ENCODE measurements around the gene PDE11A.

GRCh38 chr2:177675825-177676224, 396.8 kb downstream of the PDE11A start:
- TF ChIP-seq RBM39 (IDR thresholded peaks at IDR 0.05; ENCODE audit: low read depth, low read length, poor library complexity, severe bottlenecking) (no peak), RAD21 (CRISPR knock-in tag; IDR thresholded peaks at IDR 0.05) (no peak), ZNF430 (CRISPR knock-in tag; IDR thresholded peaks at IDR 0.05) (no peak), ZNF143 (CRISPR knock-in tag; IDR thresholded peaks at IDR 0.05) (no peak), SATB2 (CRISPR knock-in tag; IDR thresholded peaks at IDR 0.05) (no peak), POLR2AphosphoS5 (IDR thresholded peaks at IDR 0.05; ENCODE audit: low read depth, low read length) (no peak), PAX8 (CRISPR knock-in tag; IDR thresholded peaks at IDR 0.05; ENCODE audit: borderline replicate concordance) (no peak), FOXK2 (IDR thresholded peaks at IDR 0.05) (no peak), ATF6 (CRISPR knock-in tag; conservative IDR thresholded peaks at IDR 0.05) (no peak), ZSCAN20 (CRISPR knock-in tag; IDR thresholded peaks at IDR 0.05; ENCODE audit: borderline replicate concordance) (no peak), HMG20A (CRISPR knock-in tag; IDR thresholded peaks at IDR 0.05; ENCODE audit: borderline replicate concordance) (no peak)
- TF ChIP-seq, protein P1, sequence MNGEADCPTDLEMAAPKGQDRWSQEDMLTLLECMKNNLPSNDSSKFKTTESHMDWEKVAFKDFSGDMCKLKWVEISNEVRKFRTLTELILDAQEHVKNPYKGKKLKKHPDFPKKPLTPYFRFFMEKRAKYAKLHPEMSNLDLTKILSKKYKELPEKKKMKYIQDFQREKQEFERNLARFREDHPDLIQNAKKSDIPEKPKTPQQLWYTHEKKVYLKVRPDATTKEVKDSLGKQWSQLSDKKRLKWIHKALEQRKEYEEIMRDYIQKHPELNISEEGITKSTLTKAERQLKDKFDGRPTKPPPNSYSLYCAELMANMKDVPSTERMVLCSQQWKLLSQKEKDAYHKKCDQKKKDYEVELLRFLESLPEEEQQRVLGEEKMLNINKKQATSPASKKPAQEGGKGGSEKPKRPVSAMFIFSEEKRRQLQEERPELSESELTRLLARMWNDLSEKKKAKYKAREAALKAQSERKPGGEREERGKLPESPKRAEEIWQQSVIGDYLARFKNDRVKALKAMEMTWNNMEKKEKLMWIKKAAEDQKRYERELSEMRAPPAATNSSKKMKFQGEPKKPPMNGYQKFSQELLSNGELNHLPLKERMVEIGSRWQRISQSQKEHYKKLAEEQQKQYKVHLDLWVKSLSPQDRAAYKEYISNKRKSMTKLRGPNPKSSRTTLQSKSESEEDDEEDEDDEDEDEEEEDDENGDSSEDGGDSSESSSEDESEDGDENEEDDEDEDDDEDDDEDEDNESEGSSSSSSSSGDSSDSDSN (CRISPR knock-in tag; IDR thresholded peaks at IDR 0.05) = no peak
